ENCODE measurements around the gene MEPE. TPM values are rescaled to one million over a fixed set of nuclear protein-coding genes. Genes with fewer than 3 reads are reported as not detected.

Gene MEPE
- total and polyA plus RNA-seq, 4 donors, result 0.02 TPM; not detected in 3

- DNase-seq (no peak), ATAC-seq (ENCODE audit: insufficient read depth, low FRiP score) (no peak)
- Histone ChIP-seq H3K27ac (ENCODE audit: low read depth in 1 of 2, low read length in 1 of 2) (no peak overlapping the region), H3K4me1 (ENCODE audit: control insufficient read depth in 5 of 5, insufficient read depth in 5 of 5, low read length in 5 of 5) (no peaks in the 10 kb centered on the region), H3K9ac (ENCODE audit: insufficient read depth in 1 of 2, low read length in 2 of 2) (no peak overlapping the region), H3K4me3 (no peak overlapping the region), H3K9me3 (ENCODE audit: control insufficient read depth in 4 of 4, insufficient read depth in 3 of 4, low read length in 3 of 4) (no peaks in the 10 kb centered on the region), H3K36me3 (ENCODE audit: control insufficient read depth in 4 of 4, insufficient read depth in 4 of 4, low read length in 4 of 4) (no peaks in the 10 kb centered on the region), H3K27me3 (ENCODE audit: control insufficient read depth in 3 of 3, insufficient read depth in 3 of 3, low read length in 2 of 3) (no peaks in the 10 kb centered on the region)
- TF ChIP-seq CTCF (IDR thresholded peaks at IDR 0.05; ENCODE audit: control extremely low read depth, extremely low read depth), result no peak
- WGBS, 2 donors, result 37 to 52% methylated on average over 1 of the region's 1 CpG
Observed at GRCh38 chr4:87872028-87872427, 39.3 kb downstream of the MEPE start.

GRCh38 chr4:87875191-87875590 is 42.4 kb downstream of the MEPE start:
- Histone ChIP-seq H3K27ac (ENCODE audit: low read depth in 1 of 2, low read length in 1 of 2) (no peak overlapping the region), H3K27me3 (ENCODE audit: control insufficient read depth in 3 of 3, insufficient read depth in 3 of 3, low read length in 2 of 3) (no peaks in the 10 kb centered on the region), H3K9me3 (ENCODE audit: control insufficient read depth in 4 of 4, insufficient read depth in 3 of 4, low read length in 3 of 4) (no peaks in the 10 kb centered on the region), H3K4me1 (ENCODE audit: control insufficient read depth in 5 of 5, insufficient read depth in 5 of 5, low read length in 5 of 5) (no peaks in the 10 kb centered on the region), H3K9ac (ENCODE audit: insufficient read depth in 1 of 2, low read length in 2 of 2) (no peak overlapping the region), H3K36me3 (ENCODE audit: control insufficient read depth in 4 of 4, insufficient read depth in 4 of 4, low read length in 4 of 4) (no peaks in the 10 kb centered on the region), H3K4me3 (no peak overlapping the region)
- no peak for TF ChIP-seq CTCF (IDR thresholded peaks at IDR 0.05; ENCODE audit: control extremely low read depth, extremely low read depth)
- DNase-seq (no peak), ATAC-seq (ENCODE audit: insufficient read depth, low FRiP score) (no peak)
- WGBS, 2 donors, result 36 to 56% methylated on average over 2 of the region's 2 CpGs

- no peak for TF ChIP-seq CTCF (IDR thresholded peaks at IDR 0.05; ENCODE audit: control extremely low read depth, extremely low read depth)
- Histone ChIP-seq H3K9me3 (ENCODE audit: control insufficient read depth in 4 of 4, insufficient read depth in 3 of 4, low read length in 3 of 4) (peaks cover 0 to 2% (median 0%) of the 10 kb centered on the region in 4 donors), H3K27ac (ENCODE audit: low read depth in 1 of 2, low read length in 1 of 2) (no peak overlapping the region), H3K27me3 (ENCODE audit: control insufficient read depth in 3 of 3, insufficient read depth in 3 of 3, low read length in 2 of 3) (no peaks in the 10 kb centered on the region), H3K36me3 (ENCODE audit: control insufficient read depth in 4 of 4, insufficient read depth in 4 of 4, low read length in 4 of 4) (no peaks in the 10 kb centered on the region), H3K4me1 (ENCODE audit: control insufficient read depth in 5 of 5, insufficient read depth in 5 of 5, low read length in 5 of 5) (no peaks in the 10 kb centered on the region), H3K4me3 (no peak overlapping the region), H3K9ac (ENCODE audit: insufficient read depth in 1 of 2, low read length in 2 of 2) (no peak overlapping the region)
- 39% methylated on average over 1 of the region's 1 CpG for WGBS, 2 donors
- no peak for DNase-seq
- no peak for ATAC-seq (ENCODE audit: insufficient read depth, low FRiP score)
Observed at GRCh38 chr4:87880106-87880505, 47.3 kb downstream of the MEPE start.

- H3K9ac ChIP-seq (ENCODE audit: insufficient read depth in 1 of 2, low read length in 2 of 2), result no peak overlapping the region
- WGBS, 2 donors, result 90 to 96% methylated on average over 1 of the region's 1 CpG
- no peaks in the 10 kb centered on the region for H3K27me3 ChIP-seq (ENCODE audit: control insufficient read depth in 3 of 3, insufficient read depth in 3 of 3, low read length in 2 of 3)
- ATAC-seq (ENCODE audit: insufficient read depth, low FRiP score), result no peak
- no peak for TF ChIP-seq CTCF (IDR thresholded peaks at IDR 0.05; ENCODE audit: control extremely low read depth, extremely low read depth)
- no peak overlapping the region for H3K27ac ChIP-seq (ENCODE audit: low read depth in 1 of 2, low read length in 1 of 2)
- peaks cover 0 to 2% (median 0%) of the 10 kb centered on the region in 4 donors for H3K9me3 ChIP-seq (ENCODE audit: control insufficient read depth in 4 of 4, insufficient read depth in 3 of 4, low read length in 3 of 4)
- H3K4me1 ChIP-seq (ENCODE audit: control insufficient read depth in 5 of 5, insufficient read depth in 5 of 5, low read length in 5 of 5), result no peaks in the 10 kb centered on the region
- no peaks in the 10 kb centered on the region for H3K36me3 ChIP-seq (ENCODE audit: control insufficient read depth in 4 of 4, insufficient read depth in 4 of 4, low read length in 4 of 4)
- DNase-seq, result no peak
- no peak overlapping the region for H3K4me3 ChIP-seq
Observed at GRCh38 chr4:87881115-87881514, 48.3 kb downstream of the MEPE start.

All from lung (tissue), 12 donors.